ENCODE data around the gene CAB39. TPM values are rescaled to one million over a fixed set of nuclear protein-coding genes. Genes with fewer than 3 reads are reported as not detected.

Gene CAB39
- total and polyA plus RNA-seq, 2 of the 8 experiments (the other 6 are each of a cell fraction or from before 2014, with no cell fraction given): 16.4 to 50.5 TPM

DNA sequence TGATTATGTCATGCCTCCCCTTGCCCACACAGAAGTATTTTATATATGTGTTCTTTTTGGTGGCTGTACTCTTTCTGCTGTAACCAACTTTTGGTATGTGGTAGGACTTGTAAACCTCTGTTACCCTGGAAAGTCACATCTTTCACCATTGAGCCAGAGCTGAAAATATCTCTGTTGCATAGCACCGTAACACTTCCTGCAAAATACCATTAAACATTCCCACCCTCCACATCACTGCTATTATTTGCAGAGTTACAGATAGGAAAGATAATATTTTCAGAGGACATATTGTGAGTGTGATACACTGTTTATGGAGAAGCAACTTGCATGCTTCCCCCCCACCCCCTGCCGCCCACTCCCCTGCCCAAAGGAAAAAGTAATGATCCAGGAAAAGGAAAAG is 44.8 kb downstream of the CAB39 start (continued):
- TF ChIP-seq, protein P1, sequence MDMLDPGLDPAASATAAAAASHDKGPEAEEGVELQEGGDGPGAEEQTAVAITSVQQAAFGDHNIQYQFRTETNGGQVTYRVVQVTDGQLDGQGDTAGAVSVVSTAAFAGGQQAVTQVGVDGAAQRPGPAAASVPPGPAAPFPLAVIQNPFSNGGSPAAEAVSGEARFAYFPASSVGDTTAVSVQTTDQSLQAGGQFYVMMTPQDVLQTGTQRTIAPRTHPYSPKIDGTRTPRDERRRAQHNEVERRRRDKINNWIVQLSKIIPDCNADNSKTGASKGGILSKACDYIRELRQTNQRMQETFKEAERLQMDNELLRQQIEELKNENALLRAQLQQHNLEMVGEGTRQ (IDR thresholded peaks at IDR 0.05; ENCODE audit: low read length): no peak
- TF ChIP-seq CBX8 (IDR thresholded peaks at IDR 0.05; ENCODE audit: borderline replicate concordance, low read depth, low read length) (no peak), CTCF (IDR thresholded peaks at IDR 0.05; ENCODE audit: control extremely low read depth in 1 of 3, insufficient read depth in 1 of 3, low read depth in 1 of 3, low read length in 3 of 3) (no peak), KDM5A (IDR thresholded peaks at IDR 0.05; ENCODE audit: low read length) (no peak), HDAC2 (IDR thresholded peaks at IDR 0.05; ENCODE audit: borderline replicate concordance in 1 of 2, low read depth in 2 of 2, low read length in 2 of 2) (no peak), GABPA (IDR thresholded peaks at IDR 0.05; ENCODE audit: borderline replicate concordance, insufficient read depth, low read length) (no peak), POU5F1 (IDR thresholded peaks at IDR 0.05; ENCODE audit: low read depth, low read length) (no peak), SRF (IDR thresholded peaks at IDR 0.05; ENCODE audit: low read depth, low read length) (no peak)

Data from H1 (cell line).